ENCODE results near the gene MCMBP. TPM values are rescaled to one million over a fixed set of nuclear protein-coding genes. Genes with fewer than 3 reads are reported as not detected.

MCMBP gene
- total and polyA plus RNA-seq, 4 donors: 25.8 to 53.0 (median 50.2) TPM

DNA sequence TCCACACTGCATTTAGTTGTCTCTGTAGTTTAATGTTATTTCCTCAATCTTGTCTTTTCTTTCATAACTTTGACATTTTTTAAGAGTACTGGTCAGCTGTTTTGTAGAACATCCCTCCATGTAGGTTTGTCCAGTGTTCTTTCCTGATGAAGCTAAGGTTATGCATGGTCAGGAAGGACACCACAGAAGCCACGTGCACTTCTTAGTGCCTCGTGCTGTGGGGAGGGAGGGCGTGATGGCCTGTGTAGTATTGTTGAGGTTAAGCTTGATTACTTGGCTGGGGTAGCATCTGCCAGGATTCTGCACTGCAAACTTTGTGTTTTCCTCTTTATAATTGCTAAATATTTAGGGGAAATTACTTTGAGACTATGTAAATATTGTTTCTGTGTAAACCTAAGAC, 48.3 kb downstream of the MCMBP start:
- Histone ChIP-seq H3K9ac (ENCODE audit: insufficient read depth in 1 of 2, low read length in 2 of 2) (no peak overlapping the region), H3K27me3 (ENCODE audit: control insufficient read depth in 3 of 3, insufficient read depth in 3 of 3, low read length in 2 of 3) (no peaks in the 10 kb centered on the region), H3K4me3 (no peak overlapping the region), H3K27ac (ENCODE audit: low read depth in 1 of 2, low read length in 1 of 2) (no peak overlapping the region), H3K4me1 (ENCODE audit: control insufficient read depth in 5 of 5, insufficient read depth in 5 of 5, low read length in 5 of 5) (peaks cover 0 to 5% (median 0%) of the 10 kb centered on the region in 5 donors), H3K36me3 (ENCODE audit: control insufficient read depth in 4 of 4, insufficient read depth in 4 of 4, low read length in 4 of 4) (peaks cover 11 to 27% (median 19%) of the 10 kb centered on the region in 4 donors), H3K9me3 (ENCODE audit: control insufficient read depth in 4 of 4, insufficient read depth in 3 of 4, low read length in 3 of 4) (no peaks in the 10 kb centered on the region)
- no peak for DNase-seq
- 84 to 85% methylated on average over 3 of the region's 3 CpGs for WGBS, 2 donors
- ATAC-seq (ENCODE audit: insufficient read depth, low FRiP score): no peak
- TF ChIP-seq, protein P1, sequence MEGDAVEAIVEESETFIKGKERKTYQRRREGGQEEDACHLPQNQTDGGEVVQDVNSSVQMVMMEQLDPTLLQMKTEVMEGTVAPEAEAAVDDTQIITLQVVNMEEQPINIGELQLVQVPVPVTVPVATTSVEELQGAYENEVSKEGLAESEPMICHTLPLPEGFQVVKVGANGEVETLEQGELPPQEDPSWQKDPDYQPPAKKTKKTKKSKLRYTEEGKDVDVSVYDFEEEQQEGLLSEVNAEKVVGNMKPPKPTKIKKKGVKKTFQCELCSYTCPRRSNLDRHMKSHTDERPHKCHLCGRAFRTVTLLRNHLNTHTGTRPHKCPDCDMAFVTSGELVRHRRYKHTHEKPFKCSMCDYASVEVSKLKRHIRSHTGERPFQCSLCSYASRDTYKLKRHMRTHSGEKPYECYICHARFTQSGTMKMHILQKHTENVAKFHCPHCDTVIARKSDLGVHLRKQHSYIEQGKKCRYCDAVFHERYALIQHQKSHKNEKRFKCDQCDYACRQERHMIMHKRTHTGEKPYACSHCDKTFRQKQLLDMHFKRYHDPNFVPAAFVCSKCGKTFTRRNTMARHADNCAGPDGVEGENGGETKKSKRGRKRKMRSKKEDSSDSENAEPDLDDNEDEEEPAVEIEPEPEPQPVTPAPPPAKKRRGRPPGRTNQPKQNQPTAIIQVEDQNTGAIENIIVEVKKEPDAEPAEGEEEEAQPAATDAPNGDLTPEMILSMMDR (IDR thresholded peaks at IDR 0.05; ENCODE audit: control extremely low read depth, extremely low read depth): no peak

DNA sequence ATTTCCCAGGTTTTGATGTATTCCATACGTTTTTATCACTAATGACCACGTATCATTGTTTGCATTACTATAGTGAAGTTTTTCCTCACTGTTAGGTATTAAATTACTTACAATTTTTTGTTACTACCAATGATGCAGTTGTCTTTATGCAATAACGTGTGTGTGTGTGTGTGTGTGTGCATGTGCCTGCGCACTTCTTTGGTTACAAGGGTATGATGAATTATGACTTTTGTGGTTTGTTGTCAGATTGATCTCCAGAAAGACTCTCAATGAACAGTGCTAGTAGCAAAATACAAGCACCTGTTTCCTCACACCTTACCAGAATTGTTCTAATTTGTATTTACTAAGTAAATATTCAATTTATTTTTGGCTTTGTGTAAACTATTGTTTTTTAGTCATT, 51.5 kb downstream of the MCMBP start:
- Histone ChIP-seq H3K9me3 (ENCODE audit: control insufficient read depth in 4 of 4, insufficient read depth in 3 of 4, low read length in 3 of 4) (no peaks in the 10 kb centered on the region), H3K27me3 (ENCODE audit: control insufficient read depth in 3 of 3, insufficient read depth in 3 of 3, low read length in 2 of 3) (no peaks in the 10 kb centered on the region), H3K4me3 (no peak overlapping the region), H3K36me3 (ENCODE audit: control insufficient read depth in 4 of 4, insufficient read depth in 4 of 4, low read length in 4 of 4) (peaks cover 6 to 16% (median 8%) of the 10 kb centered on the region in 4 donors), H3K4me1 (ENCODE audit: control insufficient read depth in 5 of 5, insufficient read depth in 5 of 5, low read length in 5 of 5) (peaks cover 0 to 8% (median 0%) of the 10 kb centered on the region in 5 donors), H3K27ac (ENCODE audit: low read depth in 1 of 2, low read length in 1 of 2) (no peak overlapping the region), H3K9ac (ENCODE audit: insufficient read depth in 1 of 2, low read length in 2 of 2) (no peak overlapping the region)
- TF ChIP-seq, protein P1 (IDR thresholded peaks at IDR 0.05; ENCODE audit: control extremely low read depth, extremely low read depth): no peak
- ATAC-seq (ENCODE audit: insufficient read depth, low FRiP score) (no peak), DNase-seq (no peak)
- WGBS, 2 donors: 46 to 61% methylated on average over 4 of the region's 4 CpGs

DNA sequence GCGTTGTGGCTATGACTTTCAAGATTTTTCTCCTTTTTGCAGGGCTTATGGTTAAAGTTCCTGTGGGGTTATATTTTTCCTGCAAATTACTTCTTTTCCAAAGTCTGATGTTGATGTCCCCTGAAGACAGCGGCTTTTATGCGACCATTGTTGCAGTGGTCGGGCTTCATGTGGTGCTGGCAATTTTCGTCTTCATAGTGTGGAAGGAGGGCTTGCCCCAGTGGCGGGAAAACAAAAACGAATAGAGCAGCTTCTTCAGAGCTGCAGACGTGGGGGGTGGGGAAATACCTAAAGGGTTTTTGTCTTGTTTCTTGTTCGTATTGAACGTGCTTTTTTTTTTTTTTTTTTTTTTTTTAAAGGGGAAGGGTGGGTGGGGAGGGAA, 53.8 kb downstream of the MCMBP start:
- 47 to 60% methylated on average over 10 of the region's 10 CpGs for WGBS, 2 donors
- ATAC-seq (ENCODE audit: insufficient read depth, low FRiP score) (no peak), DNase-seq (peak; percentile 53 to 63 (median 61))
- no peak overlapping the region for H3K4me3 ChIP-seq
- peaks cover 6 to 10% (median 7%) of the 10 kb centered on the region in 4 donors for H3K36me3 ChIP-seq (ENCODE audit: control insufficient read depth in 4 of 4, insufficient read depth in 4 of 4, low read length in 4 of 4)
- H3K4me1 ChIP-seq (ENCODE audit: control insufficient read depth in 5 of 5, insufficient read depth in 5 of 5, low read length in 5 of 5): peaks cover 0 to 8% (median 0%) of the 10 kb centered on the region in 5 donors
- H3K27me3 ChIP-seq (ENCODE audit: control insufficient read depth in 3 of 3, insufficient read depth in 3 of 3, low read length in 2 of 3): no peaks in the 10 kb centered on the region
- TF ChIP-seq, protein P1 (IDR thresholded peaks at IDR 0.05; ENCODE audit: control extremely low read depth, extremely low read depth): no peak
- no peak overlapping the region for H3K27ac ChIP-seq (ENCODE audit: low read depth in 1 of 2, low read length in 1 of 2)
- no peak overlapping the region for H3K9ac ChIP-seq (ENCODE audit: insufficient read depth in 1 of 2, low read length in 2 of 2)
- no peaks in the 10 kb centered on the region for H3K9me3 ChIP-seq (ENCODE audit: control insufficient read depth in 4 of 4, insufficient read depth in 3 of 4, low read length in 3 of 4)

All from lung (tissue), 12 donors.